HCT116 (cell line): ENCODE measurements around the gene SMARCAD1. TPM values are rescaled to one million over a fixed set of nuclear protein-coding genes. Genes with fewer than 3 reads are reported as not detected.

ENCODE experiments used
- ATAC-seq: fragments of 200-7000 bp; cut with Tn5 transposase; 2 replicates; pipeline ENCODE4 v1.9.1; 2020; ENCODE audit warnings: mild to moderate bottlenecking, moderate library complexity
- BruUV-seq: library from RNA; stranded (reverse); fragments of 400-500 nt; replicated peaks from 2 replicates; lab custom pipeline; 2021; lab: Mats Ljungman, UMichigan
- CTCF ChIA-PET: fragments of 300-600 bp; sonication (Branson Sonifier 250); formaldehyde crosslinking; loops from one replicate; lab custom pipeline; 2021; ENCODE audit warnings: antibody characterized with exemption; lab: Charles Lee
- POLR2A ChIA-PET: fragments of 300-600, 350-600 bp; sonication (Branson Sonifier 250); formaldehyde crosslinking; loops from one replicate; lab custom pipeline; 2021; ENCODE audit warnings: antibody characterized with exemption; lab: Charles Lee
- RAD21 ChIA-PET, 2 experiments: fragments of 300-600 bp; sonication (Branson Sonifier 250); formaldehyde crosslinking; loops; one replicate each; lab custom pipeline; 2023; ENCODE audit warnings: low total read pairs in 2 of 2; ENCODE audit not compliant: uncharacterized antibody in 2 of 2, unreplicated experiment in 2 of 2, low non-redundant PET in 1 of 2; lab: Charles Lee
- DNase-seq: peaks from one replicate; pipeline ENCODE4 v3.0.0-alpha.2; 2010; ENCODE audit warnings: low read depth, low spot score
- H2AFZ ChIP-seq: fragments of 200-600 bp; shearing (Covaris generic), sonication (generic); 2 replicates; pipeline ENCODE4 v1.6.1; 2017; ENCODE audit warnings: low read depth, mixed run types, mixed read lengths, antibody characterized with exemption, low read length; ENCODE audit not compliant: poor library complexity, severe bottlenecking
- H3K27ac ChIP-seq: 2 replicates; pipeline ENCODE4 v1.5.1; 2012; ENCODE audit warnings: low read depth, low read length
- H3K27me3 ChIP-seq: fragments of 200-600 bp; sonication (generic); 2 replicates; pipeline ENCODE4 v1.6.1; 2016; ENCODE audit warnings: mixed run types, low read length, mixed read lengths; ENCODE audit not compliant: insufficient read depth
- H3K36me3 ChIP-seq, 2 experiments: fragments of 200-500 bp in 1 of 2; fragments of 200-600 bp in 1 of 2; sonication (Bioruptor generic) in 1 of 2; sonication (generic) in 1 of 2; 2 replicates each; pipeline versions ENCODE4 v1.5.1 to v1.6.1; 2014 to 2016; ENCODE audit warnings: low read length in 2 of 2, inconsistent platforms in 1 of 2, mixed read lengths in 1 of 2, mixed run types in 1 of 2; ENCODE audit not compliant: insufficient read depth in 2 of 2, control insufficient read depth in 1 of 2
- H3K4me1 ChIP-seq, 2 experiments: fragments of 200-600 bp in 1 of 2; sonication (generic) in 1 of 2; 2 replicates each; pipeline versions ENCODE4 v1.5.1 to v1.6.1; 2012 to 2017; ENCODE audit warnings: low read length in 2 of 2, inconsistent platforms in 1 of 2, mild to moderate bottlenecking in 1 of 2, mixed read lengths in 1 of 2, mixed run types in 1 of 2, moderate library complexity in 1 of 2; ENCODE audit not compliant: insufficient read depth in 2 of 2, control insufficient read depth in 1 of 2
- H3K4me2 ChIP-seq: fragments of 200-600 bp; sonication (generic); 2 replicates; pipeline ENCODE4 v1.6.1; 2017; ENCODE audit warnings: mixed run types, low read length, mixed read lengths
- H3K4me3 ChIP-seq, 2 experiments: fragments of 200-600 bp in 1 of 2; sonication (generic) in 1 of 2; replicated peaks in 1 of 2; 2 replicates each; pipeline ENCODE4 v1.5.1; 2011 to 2016; ENCODE audit warnings: low read length in 2 of 2, control low read depth in 1 of 2, low read depth in 1 of 2, mild to moderate bottlenecking in 1 of 2, mixed read lengths in 1 of 2, mixed run types in 1 of 2
- H3K79me2 ChIP-seq: fragments of 200-600 bp; sonication (generic); 2 replicates; pipeline ENCODE4 v1.6.1; 2017; ENCODE audit warnings: mild to moderate bottlenecking, mixed run types, low read length, moderate library complexity, mixed read lengths; ENCODE audit not compliant: insufficient read depth
- H3K9ac ChIP-seq: fragments of 200-600 bp; sonication (generic); 2 replicates; pipeline ENCODE4 v1.6.1; 2016; ENCODE audit warnings: low read length, mixed read lengths
- H3K9me2 ChIP-seq: fragments of 200-600 bp; sonication (generic), shearing (Covaris generic); 2 replicates; pipeline ENCODE4 v1.6.1; 2017; ENCODE audit warnings: mixed run types, mild to moderate bottlenecking, moderate library complexity; ENCODE audit not compliant: insufficient read depth
- H3K9me3 ChIP-seq, 2 experiments: fragments of 200-500 bp in 1 of 2; fragments of 200-600 bp in 1 of 2; sonication (Bioruptor generic) in 1 of 2; sonication (generic) in 1 of 2; 2 replicates each; pipeline ENCODE4 v1.6.1; 2014 to 2017; ENCODE audit warnings: low read length in 2 of 2, mixed read lengths in 2 of 2, inconsistent platforms in 1 of 2, low read depth in 1 of 2, mild to moderate bottlenecking in 1 of 2, mixed run types in 1 of 2, moderate library complexity in 1 of 2; ENCODE audit not compliant: control insufficient read depth in 1 of 2, insufficient read depth in 1 of 2
- H4K20me1 ChIP-seq: fragments of 200-600 bp; sonication (generic), shearing (Covaris generic); 2 replicates; pipeline ENCODE4 v1.6.1; 2017; ENCODE audit warnings: mixed run types, mild to moderate bottlenecking, moderate library complexity; ENCODE audit not compliant: insufficient read depth
- CBX3 ChIP-seq: IDR thresholded peaks from 2 replicates; pipeline ENCODE4 v1.6.1; 2012; ENCODE audit warnings: low read depth
- EGR1 ChIP-seq: IDR thresholded peaks from 2 replicates; pipeline ENCODE4 v1.6.1; 2012; ENCODE audit warnings: low read depth
- EZH2 ChIP-seq: fragments of 200-600 bp; sonication (generic); IDR thresholded peaks from 2 replicates; pipeline ENCODE4 v1.6.1; 2017; ENCODE audit warnings: antibody characterized with exemption, mixed run types
- EZH2phosphoT487 ChIP-seq: fragments of 200-600 bp; IDR thresholded peaks from 2 replicates; pipeline ENCODE4 v1.6.1; 2018; ENCODE audit warnings: antibody characterized with exemption, borderline replicate concordance
- FOSL1 ChIP-seq: IDR thresholded peaks from 2 replicates; pipeline ENCODE4 v1.6.1; 2012; ENCODE audit warnings: low read depth
- POLR2AphosphoS5 ChIP-seq: IDR thresholded peaks from 2 replicates; pipeline ENCODE4 v1.6.1; 2011; ENCODE audit warnings: mild to moderate bottlenecking, low read depth, low read length, moderate library complexity
- SIN3A ChIP-seq: IDR thresholded peaks from 2 replicates; pipeline ENCODE4 v1.6.1; 2012; ENCODE audit warnings: low read depth
- SP1 ChIP-seq: IDR thresholded peaks from 2 replicates; pipeline ENCODE4 v1.6.1; 2012; ENCODE audit warnings: low read depth
- TCF7L2 ChIP-seq: IDR thresholded peaks from 2 replicates; pipeline ENCODE4 v1.7.0; 2011; ENCODE audit warnings: borderline replicate concordance, inconsistent platforms; ENCODE audit not compliant: insufficient read depth, insufficient read length; ENCODE audit errors: extremely low read depth
- ZBTB33 ChIP-seq: IDR thresholded peaks from 2 replicates; pipeline ENCODE4 v1.6.1; 2011; ENCODE audit warnings: mild to moderate bottlenecking, low read length, moderate library complexity; ENCODE audit not compliant: insufficient replicate concordance; ENCODE audit errors: extremely low read depth
- ZNF274 ChIP-seq: fragments of 200-500 bp; sonication (Bioruptor generic); IDR thresholded peaks from 2 replicates; pipeline ENCODE4 v1.6.1; 2014; ENCODE audit warnings: mild to moderate bottlenecking, low read depth, low read length, inconsistent platforms
- intact Hi-C: fragments of 100-400 bp; cut with micrococcal nuclease; formaldehyde crosslinking; loops from 2 replicates; pipeline ENCODE4 v1.10.0; 2022
- total RNA-seq: library from RNA; stranded (reverse); gene quantifications from one replicate; pipeline ENCODE4 v1.2.1, GENCODE V29; 2021; ENCODE audit not compliant: unreplicated experiment

Gene SMARCAD1
- total RNA-seq, 1 experiment from 2014 or later: 33.6 TPM

- RAD21 ChIA-PET: no interaction called here
- TF ChIP-seq ZNF274: no peak
- TF ChIP-seq TCF7L2: no peak
- TF ChIP-seq EZH2: no peak
- TF ChIP-seq FOSL1: no peak
- TF ChIP-seq ZBTB33: no peak
- TF ChIP-seq EGR1: no peak
- TF ChIP-seq SIN3A: no peak
- TF ChIP-seq POLR2AphosphoS5: no peak
- no peak for TF ChIP-seq EZH2phosphoT487
- no peak for TF ChIP-seq CBX3
- TF ChIP-seq SP1: no peak
- TF ChIP-seq, all 23 proteins: peak for 0
- H3K4me1 ChIP-seq: no peaks in the 10 kb centered on the region
Observed at GRCh38 chr4:94271248-94271647, 63.6 kb downstream of the SMARCAD1 start.

More at GRCh38 chr4:94271248-94271647, 63.6 kb downstream of the SMARCAD1 start:
- Histone ChIP-seq H3K27me3 (no peaks in the 10 kb centered on the region), H3K36me3 (peaks cover 10 to 13% of the 10 kb centered on the region in 2 experiments), H3K9me2 (no peaks in the 10 kb centered on the region), H2AFZ (no peak overlapping the region), H3K79me2 (no peaks in the 10 kb centered on the region; the same call in 1 of the 2 replicates), H3K27ac (no peak overlapping the region), H3K4me3 (no peak overlapping the region), H3K9ac (no peak overlapping the region), H3K4me2 (no peak overlapping the region), H3K9me3 (no peaks in the 10 kb centered on the region), H4K20me1 (no peaks in the 10 kb centered on the region)
- BruUV-seq: no TSS peak
- ATAC-seq (no peak), DNase-seq (no peak)
- CTCF ChIA-PET: no interaction called here
- POLR2A ChIA-PET: no interaction called here
- intact Hi-C loops: no loop called here
